HG03097 (cell line): Measurements from ENCODE around the gene CCDC178.
"Not testable (repeated sequence)": the region's sequence is repeated elsewhere in the genome, so short reads cannot be mapped to it uniquely, and the experiment has no call there.

ENCODE experiments used
- ATAC-seq: cut with Tn5 transposase; IDR thresholded peaks from one replicate; pipeline ENCODE4 v1.9.1; 2021; ENCODE audit not compliant: unreplicated experiment, low FRiP score

CCDC178 gene

DNA sequence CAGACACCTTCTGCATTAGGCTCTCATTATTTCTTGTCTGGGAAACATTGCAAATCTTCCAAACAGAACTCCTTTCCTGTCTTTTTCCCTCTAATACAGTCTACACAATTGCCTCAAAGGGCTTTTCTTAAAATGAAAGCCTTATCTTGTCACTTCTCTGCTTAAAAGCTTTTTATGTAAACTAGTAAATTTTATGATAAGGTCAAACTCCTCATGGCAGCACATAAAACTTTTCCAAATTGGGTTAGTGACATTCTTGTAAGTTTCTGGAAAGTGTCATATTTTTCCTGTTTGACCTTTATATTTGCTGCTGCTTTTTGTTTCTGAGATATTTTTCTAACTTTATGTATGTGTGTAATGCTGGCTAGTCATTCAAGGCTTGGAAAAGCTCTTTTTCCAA is 406.3 kb downstream of the CCDC178 start:
- ATAC-seq: no peak

DNA sequence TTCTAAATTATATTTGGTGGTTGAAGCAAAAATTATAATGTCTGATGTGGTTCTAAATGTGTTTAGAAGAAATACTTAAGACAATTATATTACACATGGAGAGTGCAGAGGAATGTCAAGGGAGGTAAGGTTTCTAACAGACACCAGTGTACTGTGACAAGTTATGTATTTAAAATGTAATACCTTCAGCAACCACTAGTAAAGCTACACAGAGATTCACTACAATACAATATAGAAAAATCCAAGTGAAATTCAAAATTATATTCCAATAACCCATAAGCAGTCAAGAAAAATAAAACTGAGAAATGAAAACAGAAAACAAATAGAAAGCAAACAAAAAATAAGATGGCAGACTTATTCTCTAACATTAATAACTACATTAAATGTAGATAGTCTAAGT is 418.2 kb downstream of the CCDC178 start:
- no peak for ATAC-seq

DNA sequence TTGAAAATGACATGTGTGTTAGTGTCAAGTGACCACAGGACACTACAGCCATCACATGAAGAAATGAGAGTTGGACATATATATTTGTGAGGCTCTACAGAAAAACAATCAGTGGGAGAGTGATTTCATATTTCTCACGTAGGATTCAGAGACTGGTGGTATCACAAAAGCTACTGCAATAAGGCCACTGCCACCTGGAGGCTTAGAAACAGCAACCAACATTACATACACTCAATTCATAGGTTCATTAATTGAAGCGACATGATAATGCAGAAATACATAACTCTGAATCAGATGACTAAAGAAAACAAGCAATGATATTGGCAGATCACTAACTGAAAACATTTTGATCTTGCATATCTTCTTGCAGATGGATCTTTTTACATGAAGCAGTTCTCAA is 419.6 kb downstream of the CCDC178 start:
- ATAC-seq: no peak

DNA sequence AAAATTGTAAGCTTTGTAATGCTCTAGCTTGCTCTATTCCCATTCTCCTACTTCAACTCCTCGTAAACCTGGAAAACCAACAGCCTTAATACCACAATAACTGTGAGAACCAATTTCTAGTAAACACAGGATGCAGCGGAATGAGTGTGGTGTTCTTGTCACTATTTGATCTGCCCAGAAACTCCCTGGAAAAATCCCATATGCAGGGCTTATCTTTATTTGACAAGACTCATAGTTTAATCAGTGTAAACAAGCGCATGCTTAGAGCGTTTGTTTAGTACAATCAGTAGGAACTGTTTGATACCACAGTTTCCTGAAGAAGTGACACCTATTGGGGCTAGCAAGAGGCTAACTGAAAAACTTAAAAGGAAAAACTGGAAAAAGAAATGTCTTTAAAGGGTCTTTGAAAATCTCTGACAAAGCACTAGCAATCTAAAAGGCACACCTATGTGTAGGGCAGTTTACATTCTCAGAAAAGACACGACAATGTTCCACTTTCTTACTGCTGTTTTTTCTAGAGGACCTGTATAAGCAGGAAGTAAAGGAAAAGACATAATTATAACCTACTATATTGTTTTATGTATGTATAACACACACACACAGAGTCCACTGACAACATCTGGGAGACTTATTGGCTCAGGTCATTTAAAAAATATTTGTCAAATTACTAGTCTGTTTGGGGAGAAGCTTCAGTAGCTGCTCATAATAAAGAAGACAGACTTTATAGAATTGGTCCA is 426.3 kb downstream of the CCDC178 start:
- no peak for ATAC-seq

DNA sequence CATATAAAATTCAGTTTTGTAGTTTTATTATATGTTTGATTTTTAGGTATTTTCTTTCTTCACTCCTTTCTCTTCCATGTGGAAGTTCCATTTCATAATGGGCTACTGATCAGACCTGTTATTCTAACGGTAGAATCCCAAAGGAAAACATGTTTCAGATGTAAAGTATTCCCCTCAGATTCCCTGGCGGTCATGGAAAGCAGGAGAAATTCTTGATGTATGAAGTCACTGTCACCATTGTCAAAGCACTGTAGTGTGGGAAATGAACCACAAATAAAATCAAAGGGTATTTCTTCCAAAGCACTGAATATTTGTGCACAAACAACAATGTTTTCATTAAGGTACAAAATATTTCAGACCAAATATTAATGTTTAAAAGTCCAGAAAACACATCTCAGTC is 430.4 kb downstream of the CCDC178 start:
- ATAC-seq: no peak

DNA sequence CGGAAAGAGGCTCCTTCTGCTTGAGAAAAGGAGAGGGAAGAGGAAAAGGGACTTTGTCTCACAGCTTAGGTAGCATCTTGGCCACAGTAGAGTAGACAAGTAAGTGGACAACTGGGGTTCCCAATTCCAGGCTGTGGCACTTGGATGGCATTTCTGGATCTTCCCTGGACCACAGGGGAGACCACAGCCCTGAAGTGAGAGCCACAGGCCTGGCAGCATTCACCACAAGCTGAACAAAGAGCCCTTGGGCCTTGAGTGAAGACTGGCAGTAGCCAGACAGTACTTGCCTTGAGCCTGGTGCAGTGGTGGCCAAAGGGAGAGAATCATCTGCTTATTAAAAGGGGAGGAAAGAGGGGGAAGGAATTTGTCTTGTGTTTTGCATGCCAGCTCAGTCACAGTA is 441.6 kb downstream of the CCDC178 start:
- no peak for ATAC-seq

DNA sequence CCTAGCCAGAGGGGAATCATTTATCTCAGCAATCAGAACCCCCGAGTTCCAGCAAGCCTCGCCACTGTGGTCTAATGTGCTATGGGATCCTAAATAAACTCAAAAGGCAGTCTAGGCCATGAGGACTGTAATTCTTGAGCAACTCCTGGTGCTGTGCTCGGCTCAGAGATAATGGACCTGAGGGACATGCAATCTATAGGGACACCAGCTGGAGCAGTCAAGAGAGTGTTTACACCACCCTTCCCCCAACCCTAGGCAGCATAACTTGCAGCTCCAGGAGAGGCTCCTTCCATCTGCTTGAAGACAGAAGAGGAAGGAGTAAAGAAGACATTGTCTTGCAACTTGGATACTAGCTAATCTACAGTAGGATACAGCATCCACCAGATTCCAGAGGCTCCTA is 442.2 kb downstream of the CCDC178 start:
- no peak for ATAC-seq

DNA sequence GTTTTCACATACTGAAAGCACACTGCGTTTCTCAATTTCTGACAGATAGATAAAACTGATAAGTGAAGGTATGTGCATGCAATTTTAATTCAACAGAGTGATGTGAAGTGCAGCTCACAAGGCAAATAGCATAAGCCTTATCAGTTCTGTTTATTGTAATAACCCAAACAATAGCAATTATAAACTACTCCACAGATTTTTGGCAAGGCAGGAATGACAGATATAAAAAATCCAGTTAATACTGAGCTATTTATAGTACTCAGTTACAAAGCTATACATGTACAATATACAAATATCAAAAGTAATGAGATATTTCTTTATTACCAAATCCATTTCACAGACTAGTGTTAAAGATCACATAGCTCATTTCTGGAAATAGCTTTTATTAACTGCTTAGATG is 456.8 kb downstream of the CCDC178 start:
- no peak for ATAC-seq

DNA sequence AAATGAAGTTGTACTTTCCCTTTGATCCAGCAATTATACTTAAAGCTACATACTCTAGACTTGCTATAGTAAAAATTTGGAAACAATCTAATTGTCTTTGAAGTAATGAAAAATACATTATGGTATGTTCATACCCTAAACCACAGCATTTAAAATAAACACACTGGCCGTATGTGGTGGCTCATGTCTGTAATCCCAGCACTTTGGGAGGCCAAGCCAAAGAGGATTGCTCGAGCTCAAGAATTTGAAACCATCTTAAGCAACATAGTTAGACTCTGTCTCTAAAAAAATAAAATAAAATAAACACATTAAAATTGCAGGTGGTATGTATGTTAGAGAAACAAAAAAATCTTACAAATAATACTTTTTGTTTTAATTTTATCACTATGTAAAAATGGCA is 459.6 kb downstream of the CCDC178 start:
- no peak for ATAC-seq

DNA sequence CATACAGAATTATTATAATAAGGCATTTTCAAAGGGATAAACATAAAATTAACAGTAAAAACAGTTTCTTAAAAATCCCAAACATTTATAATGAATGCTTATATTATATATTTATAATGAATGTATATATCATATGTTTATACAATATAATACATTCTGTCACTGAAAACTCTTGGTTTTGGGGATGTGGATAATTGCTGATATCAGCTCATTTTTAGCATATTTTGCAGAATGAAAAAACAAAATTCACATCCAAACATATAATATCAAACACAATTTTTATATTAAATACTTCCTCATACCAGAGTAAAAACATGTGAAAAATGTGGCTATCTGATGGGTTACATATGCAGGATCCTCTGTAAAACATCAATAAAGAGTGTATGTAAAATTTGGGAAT is 465.0 kb downstream of the CCDC178 start:
- ATAC-seq: no peak

DNA sequence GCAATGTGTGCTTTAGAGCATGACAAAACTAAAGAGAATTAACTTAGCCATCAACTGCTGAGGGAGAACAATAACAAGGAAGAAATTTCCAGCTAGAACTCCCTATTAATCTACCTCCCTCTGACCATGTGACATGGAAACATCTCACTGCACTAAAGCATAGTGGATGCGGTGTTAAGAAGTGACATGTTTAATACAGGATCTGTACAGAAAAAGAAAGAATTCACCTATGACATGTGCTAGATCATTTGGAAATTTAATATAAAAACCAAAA is 465.4 kb downstream of the CCDC178 start:
- no peak for ATAC-seq

DNA sequence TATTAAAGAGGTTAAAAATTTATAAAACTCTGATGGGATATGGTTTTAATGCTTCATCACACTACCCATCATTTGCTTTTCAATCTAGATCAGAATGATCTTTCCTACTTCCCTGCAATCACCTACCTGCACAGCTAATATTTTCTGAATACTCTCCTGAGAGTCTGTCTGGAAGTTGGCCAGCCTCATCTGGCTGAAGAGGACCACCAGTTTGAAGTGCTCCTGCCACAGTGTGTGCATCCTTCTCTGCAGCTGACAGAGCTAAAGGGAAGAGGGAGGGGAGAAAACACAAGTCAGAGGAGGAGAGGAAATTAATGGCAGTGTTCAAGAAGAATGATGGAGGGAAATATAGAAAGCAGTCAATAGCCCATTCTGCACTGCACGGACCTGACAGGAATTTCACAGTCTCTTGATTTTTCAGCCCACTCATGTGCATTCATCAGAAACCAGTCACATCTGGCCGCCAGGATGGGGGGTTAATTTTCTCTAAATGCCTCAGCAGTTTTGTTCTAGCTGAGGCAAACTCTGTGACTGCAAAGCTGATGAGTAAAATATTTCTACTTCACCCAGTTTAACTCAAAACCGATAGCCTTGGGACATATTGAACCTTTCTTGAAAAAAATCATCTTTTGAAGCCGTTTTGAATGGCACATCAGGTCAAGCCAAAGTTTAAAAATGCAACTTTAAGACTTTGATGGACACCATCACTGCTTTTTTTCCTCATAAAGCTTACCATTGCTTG is 465.9 kb downstream of the CCDC178 start:
- peak; percentile 80 for ATAC-seq

DNA sequence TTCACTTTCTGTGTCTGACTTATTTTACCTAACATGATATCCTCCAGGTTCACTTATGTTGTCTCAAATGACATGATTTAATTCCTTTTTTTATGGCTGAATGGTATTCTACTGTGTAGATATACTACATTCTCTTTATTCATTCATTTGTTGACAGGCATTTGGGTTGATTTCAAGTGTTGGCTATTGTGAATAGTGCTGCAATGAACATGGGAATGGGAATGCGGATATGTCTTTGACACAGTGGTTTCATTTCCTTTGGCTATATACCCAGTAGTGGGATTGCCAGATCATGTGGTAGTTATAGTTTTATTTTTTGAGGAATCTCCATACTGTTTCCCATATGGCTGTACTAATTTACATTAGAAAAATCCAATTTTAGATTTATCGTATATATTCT is 472.3 kb downstream of the CCDC178 start:
- no peak for ATAC-seq

DNA sequence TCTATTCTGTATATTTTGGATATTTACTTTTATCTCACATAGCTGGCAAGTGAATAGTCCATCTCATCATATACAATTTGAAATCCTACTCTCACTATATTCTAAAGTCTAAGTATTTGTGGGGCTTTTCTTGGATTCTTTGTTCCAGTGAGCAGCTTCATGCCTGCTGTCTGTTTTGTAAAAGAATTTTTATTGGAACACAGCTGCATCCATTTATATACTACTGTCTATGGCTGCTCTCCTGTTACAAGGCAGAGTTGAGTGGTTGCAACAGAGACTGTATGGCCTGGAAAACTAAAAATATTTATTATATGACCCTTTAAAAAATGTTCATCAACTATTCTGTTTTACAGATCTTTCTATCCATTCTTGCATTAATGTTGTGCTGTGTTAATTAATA is 474.4 kb downstream of the CCDC178 start:
- no peak for ATAC-seq

DNA sequence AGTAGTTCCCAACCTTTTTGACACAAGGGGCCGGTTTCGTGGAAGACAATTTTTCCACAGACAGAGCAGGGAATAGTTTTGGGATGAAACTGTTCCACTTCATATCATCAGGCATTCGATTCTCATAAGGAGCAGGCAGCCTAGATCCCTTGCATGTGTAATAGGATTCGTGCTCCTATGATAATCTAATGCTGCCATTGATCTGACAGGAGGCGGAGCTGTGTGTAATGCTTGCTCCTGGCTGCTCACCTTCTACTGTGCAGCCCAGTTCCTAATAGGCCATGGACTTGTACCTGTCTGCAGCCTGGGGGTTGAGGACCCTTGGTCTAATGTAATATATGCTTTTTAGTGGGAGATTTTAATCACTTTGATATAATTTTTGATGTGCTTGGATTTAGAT is 479.0 kb downstream of the CCDC178 start:
- ATAC-seq: no peak

DNA sequence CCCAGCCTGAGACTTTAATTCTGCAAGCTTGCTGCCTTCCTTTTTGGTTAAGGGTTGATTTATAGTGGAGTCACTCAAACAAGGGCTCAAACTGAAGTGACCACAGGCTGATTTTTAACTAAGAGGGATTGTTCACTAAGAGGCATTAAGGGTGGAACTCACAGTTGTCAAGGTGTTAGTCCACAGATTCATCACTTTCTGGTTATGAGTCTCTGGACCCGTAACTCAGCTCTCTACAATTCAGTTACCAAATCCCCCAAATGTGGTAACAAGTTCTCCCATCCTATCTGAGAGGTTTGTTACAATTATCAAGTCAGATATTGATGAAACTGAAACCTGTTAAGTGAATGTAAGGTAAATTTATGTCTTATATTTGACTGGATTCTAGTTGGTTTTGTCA is 481.8 kb downstream of the CCDC178 start:
- peak; percentile 89 for ATAC-seq

DNA sequence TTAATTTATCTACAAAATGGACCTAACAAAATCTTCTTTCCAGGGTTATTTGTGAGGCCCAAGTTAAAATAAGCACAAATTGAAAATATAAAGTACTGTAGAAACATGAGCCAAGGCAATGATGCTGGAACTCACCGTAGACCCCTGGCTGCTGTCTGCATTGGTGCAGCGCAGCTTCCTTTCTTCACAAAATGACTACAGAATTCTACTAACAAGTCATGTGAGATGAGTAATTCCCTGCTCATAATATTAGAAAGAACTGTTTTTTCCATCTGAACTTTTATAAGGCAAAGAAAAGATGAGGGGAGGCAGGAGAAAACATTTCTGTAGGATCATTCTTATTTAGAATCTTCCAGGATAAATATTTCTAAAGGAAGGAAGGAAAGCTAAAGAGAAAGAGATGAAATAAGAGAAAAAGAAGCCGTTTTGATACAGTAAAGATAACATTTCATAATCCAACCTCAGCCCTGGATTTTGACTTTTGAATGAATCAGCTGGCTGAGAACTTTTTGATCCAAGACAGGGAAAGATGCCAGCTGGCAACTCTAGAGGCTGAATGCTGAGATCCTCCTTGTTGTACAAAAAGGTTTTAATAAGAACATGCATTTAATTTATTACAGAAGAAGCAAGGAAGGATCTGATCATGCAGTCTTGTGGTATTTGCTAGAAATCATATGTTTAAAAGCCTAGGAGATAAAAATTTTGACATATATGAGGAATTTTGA is 483.8 kb downstream of the CCDC178 start:
- ATAC-seq: no peak

DNA sequence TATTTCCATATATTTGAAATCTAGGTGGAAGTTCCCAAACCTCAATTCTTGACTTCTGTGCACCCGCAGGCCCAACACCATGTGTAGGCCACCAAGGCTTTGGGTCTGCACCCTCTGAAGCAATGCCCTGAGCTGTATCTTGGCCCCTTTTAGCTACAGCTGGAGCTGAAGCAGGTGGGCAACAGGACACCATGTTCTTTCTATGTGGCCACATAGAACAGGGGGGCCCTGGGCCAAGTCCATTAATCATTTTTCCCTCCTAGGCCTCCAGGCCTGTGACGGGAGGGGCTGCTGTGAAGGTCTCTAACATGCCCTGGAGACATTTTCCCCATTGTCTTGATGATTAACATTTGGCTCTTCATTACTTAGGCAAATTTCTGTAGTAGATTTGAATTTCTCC is 488.2 kb downstream of the CCDC178 start:
- not testable (repeated sequence) for ATAC-seq

DNA sequence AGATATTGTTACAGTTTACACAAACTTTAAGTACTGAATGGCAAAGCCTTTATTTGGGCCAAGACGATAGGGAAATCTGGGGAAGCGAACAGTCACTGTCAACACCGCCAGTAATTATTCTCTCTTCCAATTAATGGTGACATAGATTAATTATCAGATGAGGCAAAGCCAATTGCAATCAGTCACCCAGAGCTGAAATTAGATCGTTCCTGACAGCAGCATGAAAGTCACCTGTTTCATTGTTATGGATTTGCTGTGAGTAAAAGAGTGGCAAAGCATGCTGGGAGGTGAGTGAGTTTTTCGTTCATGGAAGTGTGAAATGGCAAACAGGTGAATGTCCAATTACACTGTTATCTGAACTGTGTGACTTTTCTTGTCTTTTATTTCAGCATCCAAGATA is 502.9 kb downstream of the CCDC178 start:
- no peak for ATAC-seq

DNA sequence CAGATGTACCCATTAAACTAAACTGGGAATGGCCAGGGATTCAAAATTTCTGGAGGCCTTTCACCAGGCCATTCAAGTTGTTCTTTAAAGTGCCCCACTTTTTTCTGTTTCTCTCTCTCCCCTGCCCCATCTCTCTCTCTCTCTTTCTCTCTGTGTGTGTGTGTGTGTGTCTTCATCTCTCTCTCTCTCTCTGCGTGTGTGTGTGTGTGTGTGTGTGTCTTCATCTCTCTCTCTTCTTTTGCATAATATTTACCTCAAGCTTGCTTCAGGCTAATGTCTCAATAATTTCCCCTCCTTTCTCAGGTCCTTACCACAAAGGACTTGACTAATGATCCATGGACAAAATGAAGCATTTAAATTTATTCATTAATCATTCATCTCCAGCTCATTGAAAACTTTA is 503.5 kb downstream of the CCDC178 start:
- no peak for ATAC-seq

DNA sequence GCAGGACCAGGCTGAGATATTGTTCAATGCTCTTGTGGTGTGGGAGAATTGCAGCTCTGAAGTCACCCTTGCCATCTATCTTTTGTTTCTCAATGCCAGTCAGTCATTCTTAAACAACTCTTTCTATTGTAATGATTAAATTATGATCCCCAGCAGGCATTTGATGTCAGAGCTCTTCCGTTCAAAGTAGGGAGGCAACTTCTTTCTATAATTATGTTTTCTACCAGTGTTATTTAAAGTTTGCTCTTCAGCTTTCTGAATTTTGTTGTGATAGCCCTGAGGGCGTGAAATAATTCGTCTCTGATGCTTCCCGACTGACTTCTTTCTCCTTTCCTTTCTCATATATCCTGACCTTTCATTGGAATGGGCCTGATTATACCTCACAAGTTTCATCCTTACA is 506.3 kb downstream of the CCDC178 start:
- ATAC-seq: no peak
